ENCODE measurements around the gene TIGIT. TPM values are rescaled to one million over a fixed set of nuclear protein-coding genes. Genes with fewer than 3 reads are reported as not detected.

Gene TIGIT
- total RNA-seq, 6 experiments from 2014 or later, result 0.09 to 1.2 (median 0.30) TPM

- no peak overlapping the region for H3K4me3 ChIP-seq
- no peaks in the 10 kb centered on the region for H3K4me1 ChIP-seq
- TF ChIP-seq CTCF (IDR thresholded peaks at IDR 0.05) (no peak), POLR2A (IDR thresholded peaks at IDR 0.05) (no peak)
- H3K36me3 ChIP-seq, result no peaks in the 10 kb centered on the region
- H3K27me3 ChIP-seq, result no peaks in the 10 kb centered on the region
- no peaks in the 10 kb centered on the region for H3K9me3 ChIP-seq
- intact Hi-C loops (cut with DNase I), result no loop called here
- WGBS (ENCODE audit: insufficient coverage, low coverage, low lambda C conversion rate, missing lambda C conversion rate), result 55% methylated on average over 8 of the region's 8 CpGs
- ATAC-seq (peak in 2 of 4 donors; percentile 23 to 45), DNase-seq (no peak)
- H3K27ac ChIP-seq, result no peak overlapping the region
Observed at GRCh38 chr3:114307222-114307830, 13.5 kb downstream of the TIGIT start.

- H3K9me3 ChIP-seq, result no peaks in the 10 kb centered on the region
- ATAC-seq (no peak), DNase-seq (no peak)
- H3K27ac ChIP-seq, result no peak overlapping the region
- WGBS (ENCODE audit: insufficient coverage, low coverage, low lambda C conversion rate, missing lambda C conversion rate), result 56% methylated on average over 3 of the region's 3 CpGs
- no peaks in the 10 kb centered on the region for H3K4me1 ChIP-seq
- no peak overlapping the region for H3K4me3 ChIP-seq
- intact Hi-C loops (cut with DNase I), result no loop called here
- no peak for TF ChIP-seq POLR2A (IDR thresholded peaks at IDR 0.05)
- TF ChIP-seq CTCF (IDR thresholded peaks at IDR 0.05), result no peak
- H3K36me3 ChIP-seq, result no peaks in the 10 kb centered on the region
- H3K27me3 ChIP-seq, result no peaks in the 10 kb centered on the region
Observed at GRCh38 chr3:114307832-114308231, 14.0 kb downstream of the TIGIT start.

- H3K36me3 ChIP-seq, result no peaks in the 10 kb centered on the region
- no peak for ATAC-seq
- no peaks in the 10 kb centered on the region for H3K4me1 ChIP-seq
- no peaks in the 10 kb centered on the region for H3K9me3 ChIP-seq
- no peak overlapping the region for H3K27ac ChIP-seq
- WGBS (ENCODE audit: insufficient coverage, low coverage, low lambda C conversion rate, missing lambda C conversion rate), result 65% methylated on average over 2 of the region's 2 CpGs
- no peak overlapping the region for H3K4me3 ChIP-seq
- no peak for DNase-seq
- no peaks in the 10 kb centered on the region for H3K27me3 ChIP-seq
- no peak for TF ChIP-seq CTCF (IDR thresholded peaks at IDR 0.05)
- TF ChIP-seq POLR2A (IDR thresholded peaks at IDR 0.05), result no peak
- intact Hi-C loops (cut with DNase I), result no loop called here
Observed at GRCh38 chr3:114308377-114308776, 14.5 kb downstream of the TIGIT start.

GRCh38 chr3:114308830-114309229 is 15.0 kb downstream of the TIGIT start:
- no peaks in the 10 kb centered on the region for H3K4me1 ChIP-seq
- no peaks in the 10 kb centered on the region for H3K9me3 ChIP-seq
- 43% methylated on average over 4 of the region's 5 CpGs for WGBS (ENCODE audit: insufficient coverage, low coverage, low lambda C conversion rate, missing lambda C conversion rate)
- no peak overlapping the region for H3K4me3 ChIP-seq
- ATAC-seq, result no peak
- intact Hi-C loops (cut with DNase I), result no loop called here
- no peak for TF ChIP-seq POLR2A (IDR thresholded peaks at IDR 0.05)
- H3K36me3 ChIP-seq, result no peaks in the 10 kb centered on the region
- H3K27ac ChIP-seq, result no peak overlapping the region
- no peak for DNase-seq
- no peaks in the 10 kb centered on the region for H3K27me3 ChIP-seq

GRCh38 chr3:114310695-114311094 is 16.9 kb downstream of the TIGIT start:
- Histone ChIP-seq H3K9me3 (no peaks in the 10 kb centered on the region), H3K4me3 (no peak overlapping the region), H3K27me3 (no peaks in the 10 kb centered on the region), H3K4me1 (no peaks in the 10 kb centered on the region), H3K27ac (no peak overlapping the region), H3K36me3 (no peaks in the 10 kb centered on the region)
- peak in 1 of 4 donors; percentile 10 for ATAC-seq
- no peak for DNase-seq
- intact Hi-C loops (cut with DNase I), result no loop called here
- WGBS (ENCODE audit: insufficient coverage, low coverage, low lambda C conversion rate, missing lambda C conversion rate), result 60% methylated on average over 1 of the region's 2 CpGs
- TF ChIP-seq POLR2A (IDR thresholded peaks at IDR 0.05) (no peak), CTCF (IDR thresholded peaks at IDR 0.05) (no peak)
